T1000 (cell line): ENCODE measurements around the gene CHRNA4.
"Not testable (repeated sequence)": the region's sequence is repeated elsewhere in the genome, so short reads cannot be mapped to it uniquely, and the experiment has no call there.

ENCODE experiments used
- DNase-seq: peaks from one replicate; lab custom pipeline; 2025; ENCODE audit warnings: mixed read lengths; lab: John Stamatoyannopoulos, UW

The CHRNA4 gene

GRCh38 chr20:63397946-63398450, 36.8 kb upstream of the CHRNA4 start:
- no peak for DNase-seq

- DNase-seq: no peak
Measured at GRCh38 chr20:63397155-63397843, 36.1 kb upstream of the CHRNA4 start.

- DNase-seq: no peak
Measured at GRCh38 chr20:63396300-63396699, 35.2 kb upstream of the CHRNA4 start.

GRCh38 chr20:63395723-63396122, 34.6 kb upstream of the CHRNA4 start:
- no peak for DNase-seq

- DNase-seq: no peak
Measured at GRCh38 chr20:63394920-63395455, 33.8 kb upstream of the CHRNA4 start.

GRCh38 chr20:63394069-63394919, 33.1 kb upstream of the CHRNA4 start:
- DNase-seq: no peak

GRCh38 chr20:63393566-63393965, 32.4 kb upstream of the CHRNA4 start:
- no peak for DNase-seq

- no peak for DNase-seq
Measured at GRCh38 chr20:63392465-63393365, 31.6 kb upstream of the CHRNA4 start.

GRCh38 chr20:63387917-63388316, 26.8 kb upstream of the CHRNA4 start:
- no peak for DNase-seq

- DNase-seq: no peak
Measured at GRCh38 chr20:63387393-63387792, 26.2 kb upstream of the CHRNA4 start.

- no peak for DNase-seq
Measured at GRCh38 chr20:63386491-63386890, 25.3 kb upstream of the CHRNA4 start.

- DNase-seq: no peak
Measured at GRCh38 chr20:63385819-63386218, 24.7 kb upstream of the CHRNA4 start.

GRCh38 chr20:63384336-63384735, 23.2 kb upstream of the CHRNA4 start:
- DNase-seq: no peak

GRCh38 chr20:63383556-63383955, 22.4 kb upstream of the CHRNA4 start:
- DNase-seq: no peak

- no peak for DNase-seq
Measured at GRCh38 chr20:63382551-63383300, 21.6 kb upstream of the CHRNA4 start.

GRCh38 chr20:63381781-63382431, 20.8 kb upstream of the CHRNA4 start:
- no peak for DNase-seq

- no peak for DNase-seq
Measured at GRCh38 chr20:63380346-63380870, 19.3 kb upstream of the CHRNA4 start.

GRCh38 chr20:63379872-63380271, 18.7 kb upstream of the CHRNA4 start:
- not testable (repeated sequence) for DNase-seq

- no peak for DNase-seq
Measured at GRCh38 chr20:63379296-63379695, 18.1 kb upstream of the CHRNA4 start.

GRCh38 chr20:63378626-63379025, 17.5 kb upstream of the CHRNA4 start:
- DNase-seq: no peak
